ENCODE measurements around the gene SDHA.

DNA sequence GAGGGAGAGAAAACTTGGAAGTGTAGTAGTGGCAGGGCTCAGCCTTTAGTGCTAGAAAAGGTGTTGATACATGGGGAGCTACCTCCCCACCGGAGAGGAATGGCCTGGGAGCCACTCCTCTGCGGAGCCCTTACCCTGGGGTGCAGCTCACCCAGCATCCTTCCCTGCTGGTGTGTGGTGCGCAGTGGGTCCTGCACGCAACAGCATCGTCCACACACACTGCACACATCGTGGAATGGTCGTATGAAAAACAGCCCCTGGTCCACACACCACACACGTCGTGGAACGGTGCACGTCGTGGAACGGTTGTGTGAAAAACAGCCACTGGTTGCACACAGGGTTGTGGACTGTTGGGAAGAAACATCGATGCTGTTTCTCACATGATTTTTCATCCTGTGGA, 87.3 kb downstream of the SDHA start:
- TF ChIP-seq, protein P1, sequence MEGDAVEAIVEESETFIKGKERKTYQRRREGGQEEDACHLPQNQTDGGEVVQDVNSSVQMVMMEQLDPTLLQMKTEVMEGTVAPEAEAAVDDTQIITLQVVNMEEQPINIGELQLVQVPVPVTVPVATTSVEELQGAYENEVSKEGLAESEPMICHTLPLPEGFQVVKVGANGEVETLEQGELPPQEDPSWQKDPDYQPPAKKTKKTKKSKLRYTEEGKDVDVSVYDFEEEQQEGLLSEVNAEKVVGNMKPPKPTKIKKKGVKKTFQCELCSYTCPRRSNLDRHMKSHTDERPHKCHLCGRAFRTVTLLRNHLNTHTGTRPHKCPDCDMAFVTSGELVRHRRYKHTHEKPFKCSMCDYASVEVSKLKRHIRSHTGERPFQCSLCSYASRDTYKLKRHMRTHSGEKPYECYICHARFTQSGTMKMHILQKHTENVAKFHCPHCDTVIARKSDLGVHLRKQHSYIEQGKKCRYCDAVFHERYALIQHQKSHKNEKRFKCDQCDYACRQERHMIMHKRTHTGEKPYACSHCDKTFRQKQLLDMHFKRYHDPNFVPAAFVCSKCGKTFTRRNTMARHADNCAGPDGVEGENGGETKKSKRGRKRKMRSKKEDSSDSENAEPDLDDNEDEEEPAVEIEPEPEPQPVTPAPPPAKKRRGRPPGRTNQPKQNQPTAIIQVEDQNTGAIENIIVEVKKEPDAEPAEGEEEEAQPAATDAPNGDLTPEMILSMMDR (IDR thresholded peaks at IDR 0.05; ENCODE audit: low read depth, low read length), result no peak
- no peak for TF ChIP-seq EZH2phosphoT487 (IDR thresholded peaks at IDR 0.05; ENCODE audit: low read depth)

All from OCI-LY3 (cell line).